GM12873 (cell line): ENCODE measurements around the gene CEP128.

Source experiments
- TF ChIP-seq, protein P1 (sequence below): IDR thresholded peaks from 2 replicates; pipeline ENCODE4 v1.5.1; 2012; ENCODE audit warnings: low read depth, mild to moderate bottlenecking, moderate library complexity, low read length, control low read depth; ENCODE audit not compliant: insufficient read depth; ENCODE audit errors: missing control alignments

The CEP128 gene

DNA sequence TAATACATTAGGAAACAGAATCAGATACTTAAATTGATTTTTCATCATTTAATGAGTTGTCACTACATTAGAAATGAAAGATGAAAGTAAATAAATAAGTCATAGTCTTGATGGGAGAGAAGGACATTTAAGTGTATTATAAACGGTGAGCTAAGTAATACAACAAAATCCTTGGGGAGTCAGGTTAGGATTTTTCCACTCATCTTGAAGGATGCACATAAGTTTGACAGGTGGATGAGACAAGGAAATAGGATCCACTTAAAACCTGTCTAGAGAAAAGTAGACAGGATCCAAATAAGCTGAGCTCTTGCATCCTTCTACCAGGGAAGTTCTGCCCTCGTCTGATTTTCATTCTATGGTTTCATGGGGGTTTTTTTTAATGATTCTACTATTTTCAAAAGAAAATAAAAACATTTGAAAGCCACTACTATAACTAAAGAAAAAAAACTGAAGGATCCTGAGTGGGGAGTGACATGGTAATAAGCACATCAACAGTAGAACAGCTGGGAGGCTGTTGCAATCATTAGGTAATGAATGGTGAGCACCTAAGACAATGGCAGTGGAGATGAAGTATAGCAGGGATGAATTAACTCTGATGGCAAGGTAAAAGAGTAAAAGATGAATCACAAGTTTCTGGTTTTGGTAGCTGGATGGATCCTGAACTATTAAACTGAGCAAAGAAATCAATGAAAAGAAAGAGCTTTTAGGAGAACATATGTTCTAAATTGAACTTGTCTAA is 17.0 kb downstream of the CEP128 start:
- TF ChIP-seq, protein P1, sequence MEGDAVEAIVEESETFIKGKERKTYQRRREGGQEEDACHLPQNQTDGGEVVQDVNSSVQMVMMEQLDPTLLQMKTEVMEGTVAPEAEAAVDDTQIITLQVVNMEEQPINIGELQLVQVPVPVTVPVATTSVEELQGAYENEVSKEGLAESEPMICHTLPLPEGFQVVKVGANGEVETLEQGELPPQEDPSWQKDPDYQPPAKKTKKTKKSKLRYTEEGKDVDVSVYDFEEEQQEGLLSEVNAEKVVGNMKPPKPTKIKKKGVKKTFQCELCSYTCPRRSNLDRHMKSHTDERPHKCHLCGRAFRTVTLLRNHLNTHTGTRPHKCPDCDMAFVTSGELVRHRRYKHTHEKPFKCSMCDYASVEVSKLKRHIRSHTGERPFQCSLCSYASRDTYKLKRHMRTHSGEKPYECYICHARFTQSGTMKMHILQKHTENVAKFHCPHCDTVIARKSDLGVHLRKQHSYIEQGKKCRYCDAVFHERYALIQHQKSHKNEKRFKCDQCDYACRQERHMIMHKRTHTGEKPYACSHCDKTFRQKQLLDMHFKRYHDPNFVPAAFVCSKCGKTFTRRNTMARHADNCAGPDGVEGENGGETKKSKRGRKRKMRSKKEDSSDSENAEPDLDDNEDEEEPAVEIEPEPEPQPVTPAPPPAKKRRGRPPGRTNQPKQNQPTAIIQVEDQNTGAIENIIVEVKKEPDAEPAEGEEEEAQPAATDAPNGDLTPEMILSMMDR: no peak

DNA sequence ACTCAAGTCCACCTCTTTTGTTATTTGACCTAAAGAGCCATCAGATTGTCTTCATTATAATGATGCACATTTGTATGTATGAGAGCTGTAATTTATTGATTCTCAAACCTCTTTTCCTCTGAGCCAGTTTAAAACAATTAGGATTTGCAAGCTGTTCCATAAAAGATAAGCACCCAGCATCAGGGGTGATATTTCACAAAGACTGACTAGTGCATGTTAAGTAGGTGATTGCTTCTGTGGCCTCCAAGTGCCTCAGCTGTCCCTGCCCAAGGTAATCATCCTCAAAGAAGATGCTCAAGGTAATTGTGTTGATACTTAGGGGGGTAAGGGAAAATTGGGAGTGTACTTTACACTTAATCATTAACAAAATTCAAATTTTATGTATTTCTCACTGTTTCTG is 18.2 kb downstream of the CEP128 start:
- TF ChIP-seq, protein P1: no peak

DNA sequence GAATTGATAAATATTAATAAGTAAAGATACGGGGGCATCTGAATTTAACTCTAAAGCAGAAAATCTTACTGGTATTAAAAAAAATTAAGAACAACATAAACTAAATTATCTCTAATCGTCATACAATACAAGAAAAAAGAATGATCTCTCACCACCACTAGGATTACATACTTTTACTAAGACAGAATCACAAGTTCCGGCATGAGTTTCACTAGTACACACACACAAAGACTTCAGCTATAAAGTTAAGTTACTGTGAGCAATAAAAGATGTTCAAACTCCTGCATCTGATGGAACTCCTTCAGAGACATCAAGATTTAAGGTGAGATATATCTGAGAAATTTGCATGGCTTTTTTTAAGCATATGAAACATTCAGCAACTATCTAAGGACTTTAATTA is 21.9 kb downstream of the CEP128 start:
- TF ChIP-seq, protein P1: no peak

DNA sequence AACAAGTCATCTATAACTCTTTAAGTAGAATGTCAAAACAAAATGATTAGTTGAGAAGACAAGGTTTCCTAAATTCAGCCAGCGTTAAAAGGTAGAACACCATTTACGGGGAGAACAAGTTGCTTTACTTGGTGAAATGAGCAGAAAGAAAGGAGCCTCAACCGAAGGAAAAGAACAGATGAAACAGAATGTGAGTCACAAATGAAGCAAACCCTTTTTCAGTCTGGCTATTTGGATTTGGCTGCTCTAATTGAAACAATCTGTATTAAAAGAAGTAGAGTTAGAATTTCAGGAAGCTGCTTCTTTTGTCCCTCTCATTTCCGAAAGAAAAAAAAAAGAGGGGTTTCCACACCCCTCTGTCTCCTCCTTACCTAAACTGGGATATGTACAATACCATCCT is 34.6 kb downstream of the CEP128 start:
- TF ChIP-seq, protein P1: no peak

DNA sequence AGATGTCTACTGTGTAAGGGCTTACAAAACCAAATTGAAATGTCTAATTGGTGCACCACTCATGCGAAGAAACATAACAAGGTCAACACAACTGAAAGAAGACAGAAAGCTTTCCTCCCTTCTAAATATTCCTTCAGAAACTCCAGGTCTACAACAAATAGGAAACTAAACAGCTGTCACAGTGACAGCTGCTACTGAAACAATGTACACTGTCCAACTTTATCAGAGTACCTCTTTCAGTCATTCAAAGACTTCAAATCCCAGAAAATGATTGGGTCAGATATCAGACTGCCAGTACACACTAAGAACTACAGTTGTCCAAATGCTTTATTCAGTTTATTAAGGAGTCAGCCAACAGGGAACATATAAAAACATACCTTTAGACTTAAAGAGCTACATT is 35.2 kb downstream of the CEP128 start:
- TF ChIP-seq, protein P1: no peak

DNA sequence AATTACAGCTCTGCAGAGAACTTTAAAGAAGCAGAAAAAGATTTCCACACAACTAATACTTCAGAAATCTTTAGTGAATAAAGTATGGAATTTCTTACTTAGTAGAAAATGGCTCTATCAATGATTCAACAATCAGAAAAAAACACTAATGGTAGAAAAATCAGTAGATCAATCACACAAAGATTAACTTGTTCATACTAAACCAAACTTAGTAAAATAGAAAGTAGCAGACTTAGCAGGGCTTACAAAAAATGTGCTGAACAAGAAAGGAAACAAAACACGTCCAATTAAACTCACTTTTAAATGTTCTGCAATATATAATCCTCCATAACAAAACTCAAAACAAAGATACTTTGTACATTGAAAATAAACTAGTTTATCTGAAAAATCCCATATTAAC is 38.9 kb downstream of the CEP128 start:
- TF ChIP-seq, protein P1: no peak

DNA sequence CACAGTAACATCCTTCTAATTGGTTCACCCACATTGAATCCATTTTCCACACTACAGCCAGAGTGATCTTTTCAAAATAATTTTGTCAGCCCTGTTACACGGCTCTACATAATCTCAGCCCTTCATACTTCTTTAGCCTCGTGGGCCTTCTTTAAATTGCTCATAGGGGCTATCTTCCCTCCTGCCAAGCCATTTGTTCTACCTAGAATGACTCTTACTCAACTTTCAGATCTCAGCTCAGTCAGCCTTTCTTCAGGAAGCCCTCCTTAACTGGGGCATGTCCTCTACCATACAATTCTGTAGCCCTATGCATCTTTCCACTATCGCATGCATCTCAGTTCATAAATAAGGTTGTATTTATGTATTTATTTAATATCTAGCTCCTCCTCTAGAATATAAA is 39.7 kb downstream of the CEP128 start:
- TF ChIP-seq, protein P1: no peak
